SH-SY5Y (cell line): ENCODE results near the gene PAX2.

Experiments used
- GATA2 ChIP-seq: IDR thresholded peaks from 2 replicates; pipeline ENCODE4 v1.6.1; 2011; ENCODE audit warnings: mild to moderate bottlenecking, low read depth, low read length
- GATA3 ChIP-seq: IDR thresholded peaks from 2 replicates; pipeline ENCODE4 v1.6.1; 2011; ENCODE audit warnings: low read depth, mild to moderate bottlenecking, low read length, moderate library complexity

PAX2 gene

GRCh38 chr10:100744987-100745881 lies at the start of gene PAX2:
Gene PAX2 (plus strand): TSS chr10:100745582. CDS start chr10:100746261, 679 bp downstream.
- TF ChIP-seq GATA2 (no peak), GATA3 (no peak)

- TF ChIP-seq GATA3 (no peak), GATA2 (no peak)
Observed at GRCh38 chr10:100696477-100696901, 48.9 kb upstream of the PAX2 start.

DNA sequence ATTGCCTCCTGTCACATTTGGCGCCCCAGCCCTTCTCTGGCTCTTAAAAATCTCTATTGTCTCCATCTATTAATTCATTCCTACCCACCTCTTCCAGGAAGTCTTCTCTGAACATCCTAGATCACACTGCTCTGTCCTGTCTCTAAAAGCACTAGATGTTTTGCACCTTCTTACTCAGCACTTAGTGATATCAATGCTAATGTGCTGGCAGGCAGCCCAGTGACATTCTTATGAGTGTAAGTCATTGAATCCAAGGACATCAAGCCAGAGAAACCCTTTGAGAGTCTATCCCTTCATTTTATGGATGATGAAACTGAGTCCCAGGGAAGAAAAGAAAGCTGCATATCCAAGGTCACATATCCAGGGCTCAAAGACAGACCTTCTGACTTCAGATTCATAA lies 48.3 kb upstream of the PAX2 start:
- no peak for TF ChIP-seq GATA3
- TF ChIP-seq GATA2: no peak

DNA sequence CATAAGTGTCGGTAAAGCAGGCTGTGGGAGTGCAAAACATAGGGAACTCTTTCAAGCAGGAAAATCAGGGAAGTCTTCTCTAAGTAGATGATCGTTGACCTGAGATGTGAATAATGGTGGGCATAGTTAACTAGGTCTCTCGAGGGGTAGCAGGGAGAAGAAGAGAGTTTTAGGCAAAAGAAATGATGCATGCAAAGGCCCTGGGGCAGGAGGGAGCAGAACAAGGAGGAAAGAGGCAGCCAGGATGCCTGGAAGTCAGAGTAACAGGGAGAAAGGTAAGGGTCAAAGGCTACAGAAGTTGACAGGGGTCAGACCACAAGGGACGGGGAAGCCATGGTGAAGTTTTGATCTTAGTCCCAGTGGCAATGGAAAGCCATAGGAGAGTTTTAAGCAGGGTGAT lies 47.8 kb upstream of the PAX2 start:
- TF ChIP-seq GATA3 (no peak), GATA2 (no peak)

- TF ChIP-seq GATA3 (no peak), GATA2 (no peak)
Observed at GRCh38 chr10:100705139-100705538, 40.2 kb upstream of the PAX2 start.

DNA sequence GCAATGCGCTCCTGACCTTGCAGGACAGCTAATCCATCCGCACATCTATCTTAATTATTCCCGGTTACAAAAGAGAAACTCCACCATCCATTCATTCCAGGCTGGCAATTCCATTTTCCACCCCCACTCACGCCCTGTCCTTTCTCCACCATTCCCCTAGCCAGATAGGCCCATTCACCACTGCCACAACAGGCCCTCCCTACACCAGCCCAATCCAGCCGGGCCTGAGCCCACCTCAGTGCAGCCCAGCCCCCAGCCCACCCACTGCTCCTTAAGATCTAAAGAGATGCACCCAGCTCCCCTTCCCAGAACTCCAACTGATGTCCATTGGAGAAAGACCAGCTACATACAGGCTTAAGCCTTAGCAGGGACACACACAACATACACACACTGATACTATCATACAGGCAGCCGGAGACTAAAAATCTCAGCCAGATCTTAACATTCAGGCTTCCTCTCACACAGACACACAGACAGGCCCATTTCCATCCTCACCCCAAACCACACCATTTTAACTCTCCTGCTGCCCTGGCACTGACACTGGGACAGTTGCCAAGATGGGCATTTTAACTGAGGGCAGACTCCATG lies 38.0 kb upstream of the PAX2 start:
- TF ChIP-seq GATA2: peak; percentile 70
- TF ChIP-seq GATA3: no peak; the same call in 1 of the 2 replicates

- TF ChIP-seq GATA2: no peak
- no peak for TF ChIP-seq GATA3
Observed at GRCh38 chr10:100709146-100710082, 36.0 kb upstream of the PAX2 start.

DNA sequence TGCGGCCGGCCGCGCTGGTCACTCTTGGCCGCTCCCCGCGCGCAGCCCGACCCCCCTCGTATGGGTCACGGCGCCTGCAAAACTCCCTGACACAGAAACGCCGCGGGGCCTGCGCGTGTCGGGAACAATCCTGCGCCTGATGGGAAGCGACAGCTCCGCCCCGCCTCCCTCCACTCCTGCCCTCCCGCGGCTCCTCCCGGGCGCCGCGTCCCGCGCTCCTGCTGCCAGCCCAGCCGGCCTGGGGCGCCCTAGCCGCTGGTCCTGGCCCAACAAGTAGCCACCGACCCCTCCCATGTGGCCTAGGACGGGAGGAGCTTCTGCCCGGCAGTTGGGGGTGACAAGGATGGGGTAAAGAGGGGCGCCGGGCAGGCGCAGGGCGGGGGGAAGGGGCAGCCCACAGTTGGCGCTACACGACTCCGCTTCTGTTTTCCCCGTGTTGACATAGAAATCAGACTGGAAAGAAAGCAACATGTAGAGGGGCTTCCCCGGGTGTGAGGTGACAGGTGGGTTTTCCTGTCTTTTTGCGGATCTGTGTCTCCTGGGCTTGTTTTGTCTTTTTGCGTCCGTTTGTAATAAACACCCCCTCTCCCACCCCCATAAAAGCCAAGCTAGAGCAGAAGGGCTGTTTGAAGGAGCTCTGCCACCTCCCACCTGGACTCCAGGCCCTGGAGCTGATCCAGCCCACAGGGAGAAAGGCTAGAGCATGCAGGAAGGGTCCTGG lies 35.1 kb upstream of the PAX2 start:
- TF ChIP-seq GATA3 (no peak), GATA2 (no peak)

DNA sequence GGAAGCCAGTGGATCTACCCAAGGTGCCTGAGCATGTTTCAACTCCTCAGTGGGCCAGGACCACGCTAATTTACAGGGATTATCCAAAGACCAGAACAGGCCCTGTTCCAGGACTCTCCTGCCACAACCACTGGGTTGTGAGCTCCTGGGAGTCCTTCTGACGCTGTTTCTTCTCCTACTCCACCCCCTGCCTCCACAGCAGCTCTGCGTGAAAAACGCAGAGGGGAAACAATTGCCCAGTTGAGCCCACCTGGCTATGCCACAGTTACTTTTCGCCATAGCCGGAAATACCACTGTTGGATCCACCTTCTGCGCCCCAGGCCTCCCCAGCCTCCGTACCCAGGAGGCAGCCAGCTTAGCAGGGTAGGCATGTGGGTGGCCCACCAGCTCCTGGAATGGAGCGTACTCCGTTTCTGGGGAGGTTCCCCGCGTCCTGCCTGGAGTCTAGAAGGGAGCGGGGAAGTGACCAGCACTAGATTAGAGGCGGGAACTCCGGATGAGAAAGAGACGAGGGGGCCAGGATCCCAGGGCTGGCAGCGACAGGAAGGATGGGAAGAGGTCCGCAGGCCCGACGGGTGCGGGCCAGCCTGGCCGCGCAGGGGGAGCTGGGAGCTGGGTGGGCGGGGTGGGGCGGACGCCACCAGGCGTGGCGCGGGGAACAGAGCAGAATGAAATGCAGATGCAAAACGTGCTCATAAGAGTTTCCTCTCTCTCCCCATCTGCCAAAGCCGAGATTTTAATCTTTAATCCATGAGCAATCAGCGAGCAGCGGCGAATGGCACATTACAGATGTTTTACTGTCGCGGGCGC lies 32.1 kb upstream of the PAX2 start:
- TF ChIP-seq GATA3 (0 out of 2 replicates have a peak, but pooled peaks have one; percentile 45), GATA2 (peak; percentile 96)

DNA sequence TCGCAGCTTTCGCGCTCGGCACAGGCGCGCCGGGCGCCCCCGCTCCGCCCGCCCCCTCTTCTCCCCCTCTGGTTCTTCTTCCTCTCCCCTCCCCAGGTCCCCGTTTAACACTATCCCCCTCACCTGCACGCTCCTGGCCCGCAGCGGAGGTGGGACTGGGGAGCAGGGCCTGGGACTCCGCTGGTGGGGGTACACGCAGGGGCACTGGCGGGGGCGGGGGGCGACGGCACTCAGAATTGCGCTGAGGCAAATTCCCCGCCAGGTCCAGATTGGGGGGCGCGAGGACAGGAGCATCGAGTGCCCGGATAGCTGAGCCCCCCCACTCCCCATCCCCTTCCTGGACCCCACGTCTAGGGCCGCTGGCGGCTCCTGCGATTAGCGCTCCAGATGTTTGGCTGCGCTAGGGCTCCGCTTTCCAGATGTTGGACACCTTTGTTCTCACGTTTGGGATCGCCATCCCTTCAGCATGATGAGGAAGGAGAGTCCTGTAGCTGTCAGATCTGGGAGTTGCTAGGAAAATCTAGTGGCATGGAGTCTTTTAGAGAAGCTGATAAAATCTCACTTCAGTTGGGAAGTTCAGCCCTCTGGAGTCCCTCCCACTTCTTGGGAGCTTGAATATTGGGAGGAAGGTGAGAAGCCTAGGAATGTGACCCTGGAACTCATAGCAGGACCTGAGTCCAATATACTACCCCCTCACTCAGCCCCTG lies 31.4 kb upstream of the PAX2 start:
- no peak for TF ChIP-seq GATA3
- no peak for TF ChIP-seq GATA2

DNA sequence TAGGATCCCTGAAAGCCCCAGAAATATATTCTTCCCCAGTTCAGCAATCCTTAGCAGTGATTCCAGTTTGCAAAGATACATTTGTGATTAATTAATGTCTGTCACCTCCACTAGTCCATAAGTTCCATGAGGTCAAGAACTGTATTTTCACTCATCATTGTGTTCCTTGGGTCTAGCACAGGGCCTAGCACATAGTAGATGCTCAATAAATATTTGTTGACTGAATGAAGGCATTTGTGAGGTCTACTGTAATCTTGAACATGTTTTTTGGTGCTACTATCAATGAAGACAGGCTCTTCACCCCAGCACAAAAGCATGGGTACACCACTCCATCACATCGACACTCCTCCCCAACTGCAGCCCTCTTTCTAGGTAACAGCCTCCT lies 30.8 kb upstream of the PAX2 start:
- TF ChIP-seq GATA3 (no peak), GATA2 (no peak)

DNA sequence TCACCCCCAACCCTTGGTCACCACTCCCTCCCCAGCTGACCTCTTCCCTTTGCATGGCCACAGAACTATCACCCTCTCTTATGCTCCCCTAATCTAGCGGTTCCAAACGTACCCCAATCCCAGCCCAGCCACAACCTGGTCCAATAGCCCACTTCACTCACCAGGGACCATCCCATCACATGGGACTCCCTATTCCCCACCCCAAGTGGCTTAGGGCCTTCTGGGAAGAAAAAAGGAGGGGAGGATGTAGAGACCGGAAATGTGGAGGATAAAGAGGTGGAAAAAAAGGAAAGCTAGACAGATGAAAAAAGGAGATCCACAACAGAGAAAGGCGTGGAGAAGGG lies 30.3 kb upstream of the PAX2 start:
- TF ChIP-seq GATA2: no peak
- no peak for TF ChIP-seq GATA3
